NCI-H748 (cell line): ENCODE measurements around the gene USH2A.

Experiments
- DNase-seq: peaks from one replicate; lab custom pipeline; 2025; ENCODE audit not compliant: unreplicated experiment; lab: John Stamatoyannopoulos, UW

The USH2A gene

DNA sequence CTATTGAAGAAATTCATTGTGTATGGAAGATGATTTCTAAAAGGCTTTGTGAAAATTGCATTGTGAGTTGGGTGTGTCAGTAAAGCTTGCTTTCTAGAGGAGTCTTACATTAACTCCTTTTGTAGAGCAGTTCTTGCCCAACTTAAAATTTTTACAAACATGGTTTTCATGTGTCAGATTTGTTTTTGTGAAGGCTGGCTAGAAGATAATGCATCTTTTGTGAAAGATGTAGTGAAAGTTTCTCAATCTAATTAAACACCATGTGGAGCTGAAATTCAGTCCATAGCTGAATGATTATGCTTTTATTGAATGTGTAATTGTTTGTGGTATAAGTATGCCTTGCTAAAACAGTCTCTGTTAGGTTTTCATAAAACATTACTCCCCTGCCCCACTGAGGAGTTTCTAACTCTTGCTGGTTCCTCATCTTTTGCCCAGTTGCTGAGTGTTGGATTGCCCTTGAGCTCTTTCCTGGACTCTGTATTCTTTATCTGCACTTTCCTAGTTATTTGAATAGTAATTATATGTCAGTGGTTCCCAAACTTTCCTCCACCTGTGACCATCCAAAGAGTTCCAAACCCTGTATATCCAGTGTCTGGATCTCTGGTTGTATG lies 818.1 kb downstream of the USH2A start:
- DNase-seq = no peak

DNA sequence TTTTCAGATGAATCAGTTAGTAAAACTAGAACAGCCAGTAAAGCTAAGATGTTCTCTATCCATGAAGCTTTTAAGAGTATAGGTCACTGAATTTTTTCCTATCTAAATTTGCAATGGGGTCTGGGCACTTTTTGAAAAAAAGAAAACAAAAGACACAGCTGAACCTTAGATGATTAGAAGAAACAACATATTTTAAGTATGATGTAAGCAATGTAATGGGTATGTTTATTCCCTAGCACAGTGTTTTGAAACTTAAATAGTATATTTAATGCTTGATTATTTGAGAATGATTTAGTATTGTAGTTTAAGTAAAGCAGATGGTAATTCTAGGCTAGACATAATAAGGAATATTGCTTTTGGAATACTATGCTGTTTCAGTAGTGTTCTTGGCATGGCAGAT lies 819.9 kb downstream of the USH2A start:
- DNase-seq = no peak

- no peak for DNase-seq
These were observed 822.0 kb downstream of the USH2A start for GRCh38 chr1:215601276-215601675.

DNA sequence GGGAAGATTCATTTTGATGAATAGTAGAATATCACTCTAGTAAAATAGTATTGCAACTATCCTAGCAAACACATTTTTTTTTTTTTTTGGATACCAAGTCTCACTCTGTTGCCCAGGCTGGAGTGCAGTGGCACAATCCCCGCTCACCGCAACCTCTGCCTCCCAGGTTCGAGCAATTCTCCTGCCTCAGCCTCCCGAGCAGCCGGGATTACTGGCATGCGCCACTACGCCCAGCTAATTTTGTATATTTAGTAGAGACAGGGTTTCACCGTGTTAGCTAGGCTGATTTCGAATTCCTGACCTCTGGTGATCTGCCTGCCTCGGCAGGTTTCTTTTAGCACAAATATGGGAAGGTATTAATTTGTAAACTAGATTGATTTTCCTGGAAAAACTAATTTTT lies 822.4 kb downstream of the USH2A start:
- no peak for DNase-seq

GRCh38 chr1:215600258-215600792 lies 822.9 kb downstream of the USH2A start:
- no peak for DNase-seq

DNA sequence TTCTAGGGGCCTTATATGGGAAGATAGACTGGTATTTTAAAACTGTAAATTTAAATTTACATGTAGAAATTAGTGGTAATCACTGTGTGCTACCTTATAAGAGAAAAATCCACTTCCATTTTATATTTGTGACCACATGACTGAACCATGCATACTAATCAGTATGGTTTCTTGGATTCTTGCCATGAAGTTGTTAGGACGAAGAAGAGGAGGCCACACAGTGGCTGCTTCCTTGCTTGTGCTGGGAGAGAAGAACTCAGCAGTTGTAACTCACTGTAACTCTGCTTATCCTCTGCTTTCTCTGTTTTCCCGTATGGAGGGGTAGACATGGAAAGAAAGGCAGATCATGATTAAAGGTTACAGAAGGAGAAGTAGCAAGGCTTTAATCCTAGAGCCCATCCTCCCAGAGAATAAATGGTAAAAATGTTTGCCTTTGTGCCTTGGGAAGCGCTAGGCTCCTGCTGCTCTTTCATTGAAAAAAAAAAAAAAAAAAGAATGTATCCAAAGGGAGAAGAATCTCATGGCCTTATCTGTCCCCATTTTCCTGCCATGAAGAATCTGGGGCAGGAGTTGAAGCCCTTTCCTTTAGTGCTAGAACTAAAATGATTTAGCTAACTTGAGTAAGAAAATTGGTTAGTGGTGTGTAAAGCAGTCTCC lies 823.7 kb downstream of the USH2A start:
- no peak for DNase-seq

DNA sequence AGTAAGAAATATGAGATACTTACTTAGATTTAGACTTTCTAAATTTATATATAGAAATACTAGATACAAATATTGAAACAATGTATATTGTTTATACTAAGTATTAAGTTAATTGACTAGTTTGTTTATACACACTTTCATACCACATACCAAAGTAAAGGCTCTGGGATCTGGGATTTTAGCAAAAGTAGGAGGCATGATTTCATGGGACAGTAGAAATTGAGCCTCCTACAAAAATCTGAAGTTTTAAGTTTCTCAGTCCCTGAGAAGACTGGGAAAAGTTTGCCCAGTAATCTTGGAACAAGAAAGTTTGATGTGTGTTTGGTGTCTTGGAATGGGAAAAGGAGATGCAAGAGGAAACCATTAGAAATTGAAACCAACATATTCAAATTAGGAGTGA lies 825.3 kb downstream of the USH2A start:
- no peak for DNase-seq

- DNase-seq = no peak
These were observed 828.0 kb downstream of the USH2A start for GRCh38 chr1:215595231-215595630.

DNA sequence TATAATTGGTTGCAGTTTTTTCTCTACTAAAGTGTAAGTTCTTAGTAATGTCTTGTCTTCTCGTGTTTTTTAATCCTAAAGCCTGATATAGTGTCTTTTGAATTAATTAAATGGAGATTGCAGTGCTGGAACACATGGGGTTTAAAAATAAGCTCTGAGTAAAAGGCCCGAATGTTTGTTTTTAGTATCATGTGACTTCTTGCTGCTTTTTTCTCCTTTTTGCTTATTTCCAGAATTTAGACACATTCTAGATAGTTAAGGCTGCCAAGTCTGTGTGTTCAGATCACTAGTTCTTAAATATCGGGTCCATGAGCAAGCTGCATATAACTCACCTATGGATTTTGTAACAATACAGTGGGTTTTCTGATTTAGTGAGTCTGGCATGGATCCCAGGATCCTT lies 828.6 kb downstream of the USH2A start:
- no peak for DNase-seq

DNA sequence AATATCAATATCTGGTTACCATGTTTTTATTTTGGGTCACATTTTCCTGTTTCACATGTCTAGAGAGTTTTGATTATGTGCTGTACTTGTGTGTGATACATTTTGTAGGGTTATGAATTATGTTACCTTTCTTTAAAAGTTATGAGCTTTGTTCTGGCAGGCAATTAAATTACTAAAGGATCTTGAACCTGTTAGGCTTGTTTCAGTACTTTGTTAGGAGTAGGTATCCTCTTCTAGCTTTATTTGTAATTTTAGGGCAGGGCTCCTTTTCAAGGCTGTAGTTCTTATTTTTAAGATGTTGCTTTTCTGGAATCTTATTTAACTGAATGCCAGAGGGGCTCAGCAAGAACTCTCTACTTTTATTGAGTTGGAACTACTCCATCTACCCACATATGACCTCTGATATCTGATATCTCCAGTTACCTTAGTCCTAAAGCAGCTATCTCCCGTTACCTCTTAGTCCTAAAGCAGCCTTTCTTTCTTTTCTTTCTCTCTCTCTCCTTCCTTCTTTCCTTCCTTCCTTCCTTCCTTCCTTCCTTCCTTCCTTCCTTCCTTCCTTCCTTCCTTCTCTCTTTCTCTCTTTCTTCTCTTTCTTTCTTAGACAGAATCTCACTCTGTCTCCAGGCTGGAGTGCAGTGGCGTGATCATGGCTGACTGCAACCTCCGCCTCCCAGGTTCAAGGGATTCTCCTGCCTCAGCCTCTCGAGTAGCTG lies 832.3 kb downstream of the USH2A start:
- DNase-seq = no peak

- no peak for DNase-seq
These were observed 833.4 kb downstream of the USH2A start for GRCh38 chr1:215589650-215590435.

GRCh38 chr1:215584389-215584788 lies 838.9 kb downstream of the USH2A start:
- no peak for DNase-seq

DNA sequence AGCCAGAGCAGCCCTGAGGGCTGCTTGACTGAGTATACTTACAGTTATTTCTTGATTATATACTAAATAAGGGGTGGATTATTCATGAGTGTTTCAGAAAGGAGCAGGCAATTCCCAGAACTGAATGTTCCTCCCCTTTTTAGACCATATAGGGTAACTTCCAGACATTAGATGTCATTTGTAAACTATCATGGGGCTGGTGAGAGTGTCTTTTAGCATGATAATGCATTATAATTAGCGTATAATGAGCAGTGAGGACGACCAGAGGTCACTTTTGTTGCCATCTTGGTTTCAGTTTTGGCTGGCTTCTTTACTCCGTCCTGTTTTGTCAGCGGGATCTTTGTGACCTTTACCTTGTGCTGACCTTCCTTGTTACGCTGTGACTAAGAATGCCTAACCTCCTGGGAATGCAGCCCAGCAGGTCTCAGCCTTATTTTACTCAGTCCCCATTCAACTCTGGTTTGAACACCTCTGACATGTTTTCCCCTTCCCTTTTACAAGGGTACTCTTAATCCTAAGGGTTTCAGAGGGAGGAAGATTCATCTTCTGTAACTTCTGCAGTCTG lies 840.0 kb downstream of the USH2A start:
- DNase-seq = no peak

DNA sequence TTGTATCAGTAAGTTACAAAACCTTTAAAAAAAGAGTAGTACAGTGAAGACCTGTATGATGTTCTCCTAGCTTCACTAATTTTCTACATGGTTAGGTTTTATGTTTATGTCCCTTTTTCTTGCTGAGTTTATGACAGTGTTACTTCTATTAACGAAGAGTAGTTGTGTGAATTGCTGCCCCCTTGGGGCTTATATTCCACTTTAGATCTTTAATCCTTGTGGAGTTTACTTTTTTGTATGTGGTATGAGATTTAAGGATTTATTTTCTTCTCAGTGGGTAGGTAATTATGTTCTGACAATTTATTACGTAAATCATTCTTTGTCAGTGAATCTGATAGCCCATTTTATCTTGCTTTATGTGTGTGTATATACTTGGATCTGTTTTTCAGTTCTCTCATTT lies 841.4 kb downstream of the USH2A start:
- DNase-seq = no peak
